GM12865 (cell line): ENCODE results near the gene SLAIN1.

Source experiments
- DNase-seq: peaks from one replicate; pipeline ENCODE4 v3.0.0; 2010; ENCODE audit warnings: low read depth
- H3K4me3 ChIP-seq: 2 replicates; pipeline ENCODE4 v1.5.1; 2011; ENCODE audit warnings: mild to moderate bottlenecking, low read depth, low read length, control low read depth
- TF ChIP-seq, protein P1 (sequence below): IDR thresholded peaks from 2 replicates; pipeline ENCODE4 v1.5.1; 2011; ENCODE audit warnings: low read length, control low read depth, low read depth, inconsistent platforms; ENCODE audit not compliant: insufficient read depth; ENCODE audit errors: missing control alignments

Gene SLAIN1

DNA sequence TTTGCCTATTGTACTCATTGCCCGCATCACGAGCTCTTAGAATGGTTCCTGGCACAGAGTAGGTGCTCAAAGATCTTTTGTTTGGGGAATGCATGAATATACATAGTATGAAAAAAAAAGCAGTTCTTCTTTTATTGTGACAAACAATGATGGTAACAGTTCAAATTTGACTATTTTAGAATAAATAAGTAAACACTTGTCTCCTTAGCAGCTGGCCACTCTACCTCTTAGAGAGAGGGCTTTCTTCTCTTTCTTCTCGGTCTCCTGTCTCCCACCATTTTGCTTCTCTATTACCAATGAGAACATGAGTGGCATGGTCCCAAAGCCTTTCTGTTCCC lies 639 bp upstream of the SLAIN1 start:
- no peak for DNase-seq
- TF ChIP-seq, protein P1, sequence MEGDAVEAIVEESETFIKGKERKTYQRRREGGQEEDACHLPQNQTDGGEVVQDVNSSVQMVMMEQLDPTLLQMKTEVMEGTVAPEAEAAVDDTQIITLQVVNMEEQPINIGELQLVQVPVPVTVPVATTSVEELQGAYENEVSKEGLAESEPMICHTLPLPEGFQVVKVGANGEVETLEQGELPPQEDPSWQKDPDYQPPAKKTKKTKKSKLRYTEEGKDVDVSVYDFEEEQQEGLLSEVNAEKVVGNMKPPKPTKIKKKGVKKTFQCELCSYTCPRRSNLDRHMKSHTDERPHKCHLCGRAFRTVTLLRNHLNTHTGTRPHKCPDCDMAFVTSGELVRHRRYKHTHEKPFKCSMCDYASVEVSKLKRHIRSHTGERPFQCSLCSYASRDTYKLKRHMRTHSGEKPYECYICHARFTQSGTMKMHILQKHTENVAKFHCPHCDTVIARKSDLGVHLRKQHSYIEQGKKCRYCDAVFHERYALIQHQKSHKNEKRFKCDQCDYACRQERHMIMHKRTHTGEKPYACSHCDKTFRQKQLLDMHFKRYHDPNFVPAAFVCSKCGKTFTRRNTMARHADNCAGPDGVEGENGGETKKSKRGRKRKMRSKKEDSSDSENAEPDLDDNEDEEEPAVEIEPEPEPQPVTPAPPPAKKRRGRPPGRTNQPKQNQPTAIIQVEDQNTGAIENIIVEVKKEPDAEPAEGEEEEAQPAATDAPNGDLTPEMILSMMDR: no peak
- H3K4me3 ChIP-seq: peak overlapping the region; percentile 75

DNA sequence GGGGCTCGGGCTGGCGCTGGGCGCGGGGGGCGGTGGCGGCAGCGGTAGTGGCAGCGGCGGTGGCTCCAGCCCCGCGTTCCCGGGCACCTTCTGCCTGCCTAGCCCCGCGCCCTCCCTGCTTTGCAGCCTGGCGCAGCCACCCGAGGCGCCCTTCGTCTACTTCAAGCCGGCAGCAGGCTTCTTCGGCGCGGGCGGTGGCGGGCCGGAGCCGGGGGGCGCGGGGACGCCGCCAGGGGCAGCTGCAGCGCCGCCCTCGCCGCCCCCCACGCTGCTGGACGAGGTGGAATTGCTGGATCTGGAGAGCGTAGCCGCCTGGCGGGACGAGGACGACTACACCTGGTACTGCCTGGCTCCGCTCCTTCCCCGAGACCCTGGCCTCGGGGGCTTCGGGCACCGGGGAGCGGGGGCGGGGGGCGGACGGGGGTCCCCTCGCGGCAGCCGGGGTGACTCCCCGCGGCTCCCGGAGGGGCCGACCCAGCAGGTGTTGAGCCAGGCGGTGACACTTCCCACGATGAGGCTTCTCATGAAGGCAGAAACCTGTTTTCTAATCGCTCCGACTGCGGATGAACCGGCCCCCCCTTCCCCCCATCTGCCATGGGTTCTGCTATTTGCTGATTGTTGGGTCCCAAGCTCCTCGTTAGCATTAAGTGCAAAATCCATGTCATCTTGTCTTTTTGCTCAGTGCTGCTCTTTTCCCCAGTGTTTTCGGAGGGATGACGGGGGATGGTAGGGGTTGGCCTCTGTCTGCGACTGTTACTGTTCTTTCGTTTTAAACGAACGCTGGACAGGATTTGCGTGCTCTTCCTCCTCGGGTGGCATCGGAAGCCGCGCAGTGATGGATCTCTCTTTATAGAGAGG lies 943 bp downstream of the SLAIN1 start:
- DNase-seq: peak; percentile 65
- H3K4me3 ChIP-seq: peak overlapping the region; percentile 93
- TF ChIP-seq, protein P1: peak; percentile 14

- TF ChIP-seq, protein P1: no peak
- no peak for DNase-seq
- H3K4me3 ChIP-seq: peak overlapping the region; percentile 93
Observed at GRCh38 chr13:77699059-77699680, 1.7 kb downstream of the SLAIN1 start.

- TF ChIP-seq, protein P1: no peak
- DNase-seq: no peak
- no peak overlapping the region for H3K4me3 ChIP-seq
Observed at GRCh38 chr13:77701305-77701704, 3.8 kb downstream of the SLAIN1 start.

DNA sequence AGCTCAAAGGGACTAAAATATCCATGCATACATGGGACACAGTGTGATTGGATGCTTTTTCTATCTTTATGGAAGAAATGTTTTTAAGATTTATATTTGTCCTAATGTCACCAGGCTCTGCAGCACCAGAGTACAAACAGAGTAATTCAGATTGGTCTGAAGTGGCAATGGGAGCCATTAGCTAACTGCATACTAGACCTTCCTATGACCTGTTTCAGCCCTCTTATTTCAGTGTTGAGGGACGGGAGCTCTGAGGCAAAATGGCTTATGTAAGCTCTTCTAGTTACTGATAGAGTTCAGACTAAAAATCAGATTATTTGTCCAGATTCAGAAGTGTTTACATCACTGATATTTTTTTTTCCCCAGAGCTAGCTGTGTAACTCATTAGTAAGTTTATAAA lies 4.9 kb downstream of the SLAIN1 start:
- TF ChIP-seq, protein P1: no peak
- no peak for DNase-seq

GRCh38 chr13:77703408-77703807 lies 5.9 kb downstream of the SLAIN1 start:
- TF ChIP-seq, protein P1: no peak
- no peak for DNase-seq
- H3K4me3 ChIP-seq: no peak overlapping the region

More for the DNA sequence above, 4.9 kb downstream of the SLAIN1 start:
- H3K4me3 ChIP-seq: no peak overlapping the region
